Left ventricle myocardium superior (tissue), 1 donor: ENCODE measurements around the gene ESYT2. TPM values are rescaled to one million over a fixed set of nuclear protein-coding genes. Genes with fewer than 3 reads are reported as not detected.
A peak's percentile ranks its signal among the peaks of the same experiment; 100 is the strongest.

ENCODE experiments used
- ATAC-seq: fragments of 200-7000 bp; cut with Tn5 transposase; one replicate; pipeline ENCODE4 v1.9.1; 2020; ENCODE audit warnings: mild to moderate bottlenecking, moderate library complexity
- DNase-seq: peaks from one replicate; pipeline ENCODE4 v3.0.0-alpha.2; 2020
- intact Hi-C: fragments of 100-400 bp; cut with micrococcal nuclease; formaldehyde crosslinking; loops from one replicate; pipeline ENCODE4 v1.11.0; 2022
- total RNA-seq: library from RNA; stranded (reverse); fragmentation: NEBNext Ultra II Directional; extraction: Animal tissue kit (Norgen Biotek cat#: 25700); gene quantifications from one replicate; pipeline ENCODE4 v1.2.1, GENCODE V29; 2021
- donor health status: DM: no; HTN: yes; CAD: no; lungs with severe emphysema.

The ESYT2 gene
- total RNA-seq, 1 donor from 2014 or later: 44.3 TPM

GRCh38 chr7:158757404-158757989 is 71.8 kb downstream of the ESYT2 start:
- intact Hi-C loops: no loop called here
- no peak for ATAC-seq
- DNase-seq: no peak

DNA sequence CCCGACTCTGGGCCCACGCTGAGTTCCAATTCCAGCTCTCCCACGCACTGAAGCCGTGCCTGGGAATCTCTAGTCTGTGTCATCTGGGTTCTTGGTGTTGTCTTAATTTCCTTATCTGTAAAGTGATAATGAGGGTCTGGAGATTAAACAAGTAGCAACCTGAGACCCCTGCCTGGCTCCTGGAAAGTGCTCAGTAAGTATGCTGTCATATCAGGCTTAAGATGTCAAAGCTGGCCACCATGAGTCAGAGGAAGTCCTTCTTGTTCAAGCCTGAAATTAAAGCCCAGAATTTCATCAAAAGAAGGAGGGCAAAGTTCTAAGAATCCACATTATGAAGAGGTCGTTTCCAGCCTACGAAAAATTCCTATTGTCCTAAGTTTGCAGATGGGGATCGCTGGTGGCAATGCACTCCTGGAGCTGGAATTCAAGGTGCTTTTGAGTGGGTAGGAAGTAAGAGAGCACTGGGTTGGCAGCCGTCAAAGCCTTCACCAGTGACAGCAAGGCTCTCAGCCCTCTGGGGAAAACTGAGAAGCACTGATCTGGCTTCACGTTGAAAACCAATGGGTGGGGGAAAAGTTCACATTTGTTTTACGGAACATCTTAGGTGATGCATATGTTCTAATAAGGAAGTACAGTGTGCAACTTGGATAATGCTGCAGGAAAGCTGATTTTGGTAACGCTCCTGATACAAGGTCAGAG is 74.4 kb downstream of the ESYT2 start:
- DNase-seq (no peak), ATAC-seq (no peak)
- intact Hi-C loops: no loop called here

- ATAC-seq (no peak), DNase-seq (no peak)
- intact Hi-C loops: no loop called here
Observed at GRCh38 chr7:158753900-158754299, 75.4 kb downstream of the ESYT2 start.

- intact Hi-C loops: no loop called here
- DNase-seq: no peak
- ATAC-seq: no peak
Observed at GRCh38 chr7:158751751-158752150, 77.6 kb downstream of the ESYT2 start.

DNA sequence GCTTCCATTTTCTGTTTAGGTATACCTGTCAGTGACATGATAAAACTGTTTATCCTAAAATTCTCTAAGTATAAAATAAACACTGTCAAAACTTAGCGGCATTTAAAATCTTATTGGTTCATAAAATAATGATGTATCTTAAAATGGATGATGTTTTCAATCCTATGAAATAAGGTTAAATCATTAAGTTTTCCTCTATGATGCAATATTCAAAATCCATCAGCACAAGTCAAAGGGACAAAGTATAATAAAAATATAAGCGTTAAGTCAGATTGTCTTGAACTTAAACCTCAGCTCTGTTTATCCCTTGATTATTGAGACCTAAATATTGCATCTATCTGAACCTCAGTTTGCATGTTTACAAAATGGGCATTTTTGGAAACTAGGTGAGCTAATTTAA is 78.1 kb downstream of the ESYT2 start:
- intact Hi-C loops: no loop called here
- no peak for DNase-seq
- no peak for ATAC-seq

DNA sequence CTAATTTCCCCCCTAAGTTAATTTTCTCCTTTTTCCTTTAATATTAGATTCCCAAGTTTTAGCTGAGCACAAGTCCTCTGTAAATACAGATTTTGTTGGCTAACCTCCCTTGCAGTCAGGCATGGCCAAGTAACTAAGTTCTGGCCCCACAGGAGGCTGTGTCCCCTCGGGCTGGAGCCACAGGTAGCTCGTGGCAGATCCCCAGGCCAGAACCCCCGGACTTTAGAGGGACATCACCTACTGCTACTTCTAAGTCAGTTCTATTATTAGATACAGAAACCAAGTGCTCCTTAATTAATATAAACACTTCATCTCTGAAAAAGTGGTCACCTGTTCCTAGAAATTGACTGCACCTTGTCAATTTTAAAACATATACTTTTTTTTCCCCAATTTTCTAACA is 78.6 kb downstream of the ESYT2 start:
- no peak for DNase-seq
- intact Hi-C loops: no loop called here
- no peak for ATAC-seq

DNA sequence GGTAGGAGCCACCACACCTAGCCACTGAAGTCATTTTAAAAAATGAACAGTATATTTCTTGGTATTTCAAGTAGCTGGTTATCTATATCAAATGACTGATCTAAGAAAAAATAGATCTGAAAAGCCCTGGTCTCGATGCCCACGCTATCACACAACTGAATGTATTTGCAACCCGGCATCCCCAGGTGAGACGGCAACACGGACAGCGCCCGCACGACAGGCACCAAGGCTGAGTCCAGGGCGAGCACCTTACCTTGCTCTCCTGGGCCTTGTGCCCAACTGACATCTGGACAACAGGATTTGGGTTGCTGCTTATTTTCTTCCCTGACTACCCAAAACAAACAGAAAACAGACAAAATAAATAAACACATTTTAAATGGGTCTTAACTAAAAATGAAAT is 79.9 kb downstream of the ESYT2 start:
- ATAC-seq (no peak), DNase-seq (no peak)
- intact Hi-C loops: no loop called here

DNA sequence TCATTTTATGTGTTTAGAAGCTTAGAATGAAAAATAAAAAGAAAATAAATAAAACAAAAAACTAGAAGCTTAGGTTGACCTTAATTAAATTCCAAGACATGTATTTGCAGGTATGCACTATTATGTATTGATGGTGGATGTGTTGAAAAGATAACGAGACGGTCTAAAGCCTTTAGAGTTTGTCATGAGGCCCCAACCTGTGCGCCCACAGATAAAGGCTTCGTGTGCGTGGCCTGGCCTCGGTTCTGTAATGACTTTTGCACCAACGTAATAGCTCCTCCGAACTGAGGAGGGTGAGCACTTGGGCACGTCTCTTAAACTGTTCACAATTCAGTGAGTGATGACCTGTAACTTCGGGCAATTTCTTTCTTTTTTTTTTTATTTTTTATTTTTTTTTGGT is 81.0 kb downstream of the ESYT2 start:
- DNase-seq: no peak
- intact Hi-C loops: no loop called here
- ATAC-seq: no peak

GRCh38 chr7:158747408-158747807 is 81.9 kb downstream of the ESYT2 start:
- ATAC-seq: no peak
- no peak for DNase-seq
- intact Hi-C loops: no loop called here

- no peak for ATAC-seq
- intact Hi-C loops: no loop called here
Observed at GRCh38 chr7:158746957-158747356, 82.4 kb downstream of the ESYT2 start.

GRCh38 chr7:158745057-158745715 is 84.1 kb downstream of the ESYT2 start:
- ATAC-seq: no peak
- intact Hi-C loops: no loop called here
- DNase-seq: no peak

More at GRCh38 chr7:158746957-158747356, 82.4 kb downstream of the ESYT2 start:
- no peak for DNase-seq

- intact Hi-C loops: no loop called here
- no peak for ATAC-seq
Observed at GRCh38 chr7:158744070-158744469, 85.2 kb downstream of the ESYT2 start.

DNA sequence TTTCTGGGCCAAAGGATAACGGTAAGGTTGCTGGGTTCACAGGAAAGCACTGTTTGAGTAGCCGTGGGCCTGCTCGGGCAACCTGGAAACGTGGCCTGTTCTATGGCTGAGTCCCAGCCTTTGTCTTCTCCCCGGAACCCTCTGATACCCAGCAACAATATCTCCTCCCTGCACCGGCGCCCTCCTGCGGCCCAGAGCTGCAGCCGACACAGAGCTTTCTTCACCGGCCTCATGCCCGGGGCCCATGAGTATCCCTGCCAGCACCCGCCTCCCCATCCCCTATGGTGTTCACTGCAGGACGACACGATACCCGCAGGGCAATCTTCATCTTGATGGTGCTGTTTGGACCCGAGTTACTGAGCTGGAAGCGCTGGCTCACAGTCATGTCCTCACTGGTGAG is 86.1 kb downstream of the ESYT2 start:
- intact Hi-C loops: no loop called here
- ATAC-seq: no peak
- DNase-seq: no peak

More at GRCh38 chr7:158744070-158744469, 85.2 kb downstream of the ESYT2 start:
- no peak for DNase-seq

DNA sequence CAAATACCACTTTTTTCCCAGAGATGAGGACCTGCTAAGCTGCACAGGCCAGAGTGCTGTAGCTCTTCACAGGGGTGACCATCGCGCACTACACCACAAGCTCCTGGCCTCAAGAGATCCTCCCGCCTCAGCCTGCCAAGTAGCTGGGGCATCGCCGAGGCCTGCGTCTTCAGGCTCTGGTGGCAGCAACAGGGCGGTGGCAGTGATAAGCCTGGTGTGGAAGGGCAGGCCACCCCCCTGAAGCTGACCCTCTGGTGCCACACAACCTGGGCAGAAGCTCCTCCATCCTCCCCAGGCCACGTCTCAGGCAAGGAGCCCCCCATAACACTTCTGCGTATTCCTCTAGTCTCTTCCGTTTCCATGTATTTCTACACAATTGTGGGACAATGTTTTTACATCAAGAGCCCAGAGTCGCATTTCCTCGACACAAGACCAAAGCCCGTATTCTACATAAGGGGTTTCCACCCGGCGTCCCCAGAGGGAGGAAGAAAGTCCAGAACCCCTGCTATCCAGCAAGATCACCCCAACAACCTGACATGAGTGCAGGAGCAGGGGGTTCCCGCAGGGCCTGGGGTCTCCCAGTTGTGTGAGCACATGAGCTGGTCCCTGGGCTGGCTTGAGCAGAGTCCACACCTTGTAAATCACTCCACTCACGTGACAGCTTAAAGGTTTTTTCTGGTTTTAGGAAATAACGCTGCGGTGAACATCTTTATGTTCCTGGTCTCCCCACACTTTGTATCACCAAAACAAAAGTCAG is 87.1 kb downstream of the ESYT2 start:
- intact Hi-C loops: no loop called here

DNA sequence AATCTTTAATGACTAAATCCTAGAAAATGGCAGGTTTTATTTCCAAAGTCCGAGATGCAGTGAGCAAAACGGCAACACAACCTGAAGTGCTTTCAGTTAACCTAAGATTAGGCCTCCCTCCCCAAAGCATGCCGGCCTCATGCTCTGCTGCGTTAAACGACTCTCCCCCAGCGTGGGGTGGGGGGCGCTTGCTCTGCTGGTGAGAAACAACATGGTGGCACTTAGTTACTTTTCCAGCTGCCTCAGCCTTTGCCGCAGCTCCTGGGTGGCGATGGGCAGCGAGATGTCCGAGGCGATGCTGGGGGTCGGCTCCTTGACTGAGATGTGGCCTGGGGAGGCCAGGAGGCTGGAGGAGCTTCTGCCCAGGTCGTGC is 88.0 kb downstream of the ESYT2 start:
- ATAC-seq (no peak), DNase-seq (no peak)
- intact Hi-C loops: no loop called here

More for the DNA sequence above, 87.1 kb downstream of the ESYT2 start:
- DNase-seq (no peak), ATAC-seq (no peak)

DNA sequence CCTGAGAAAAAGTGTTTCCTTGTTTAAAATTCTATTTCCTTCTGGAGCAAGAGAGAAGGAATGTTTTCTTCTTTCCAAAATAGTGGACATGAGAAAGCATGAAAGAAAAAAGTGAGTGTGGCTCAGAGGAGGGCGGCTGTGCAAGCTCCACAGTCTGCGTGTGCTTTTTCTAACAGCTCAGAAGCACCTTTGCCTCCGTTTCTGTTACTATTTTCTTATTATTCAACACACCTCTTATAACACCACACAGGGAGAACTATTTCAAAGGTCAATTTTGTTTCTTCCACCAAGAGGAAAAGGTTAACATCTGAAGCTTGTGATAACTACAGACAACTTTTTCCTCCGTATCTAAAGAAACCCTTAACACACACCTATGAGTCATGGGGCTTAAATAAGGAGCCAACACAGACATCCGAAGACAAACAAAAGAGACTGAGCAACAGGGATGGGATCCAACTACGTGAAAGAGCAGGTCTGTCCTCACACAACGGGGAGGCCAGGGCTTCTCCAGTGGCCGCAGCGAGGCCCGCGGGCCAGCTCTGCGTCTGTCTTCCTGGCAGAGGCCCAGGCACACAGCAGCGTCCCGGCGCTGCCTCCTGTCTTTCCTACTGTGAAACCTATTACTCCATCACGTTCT is 88.5 kb downstream of the ESYT2 start:
- ATAC-seq (peak; percentile 45), DNase-seq (no peak)
- intact Hi-C loops: no loop called here

GRCh38 chr7:158740013-158740656 is 89.2 kb downstream of the ESYT2 start:
- DNase-seq (no peak), ATAC-seq (peak; percentile 37)
- intact Hi-C loops: no loop called here

DNA sequence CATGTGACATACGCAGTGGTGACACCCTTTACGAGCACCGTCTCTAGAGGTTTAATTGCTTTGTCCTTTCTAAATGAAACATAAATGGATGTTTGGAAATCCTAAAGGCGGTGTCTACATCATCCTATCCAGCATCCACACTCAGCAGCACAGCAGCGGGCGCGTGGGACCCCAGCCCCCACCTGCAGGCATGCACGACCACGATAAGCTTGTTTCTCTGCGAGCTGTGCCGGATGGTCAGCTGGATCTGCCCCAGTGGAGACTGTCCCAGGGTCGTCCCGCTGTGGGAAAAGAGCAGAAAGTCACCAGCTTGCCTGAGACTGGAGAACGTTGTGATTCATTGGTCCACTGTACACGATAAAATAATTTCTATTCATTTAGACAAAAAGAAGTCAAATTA is 90.5 kb downstream of the ESYT2 start:
- no peak for ATAC-seq
- intact Hi-C loops: no loop called here
- DNase-seq: no peak

DNA sequence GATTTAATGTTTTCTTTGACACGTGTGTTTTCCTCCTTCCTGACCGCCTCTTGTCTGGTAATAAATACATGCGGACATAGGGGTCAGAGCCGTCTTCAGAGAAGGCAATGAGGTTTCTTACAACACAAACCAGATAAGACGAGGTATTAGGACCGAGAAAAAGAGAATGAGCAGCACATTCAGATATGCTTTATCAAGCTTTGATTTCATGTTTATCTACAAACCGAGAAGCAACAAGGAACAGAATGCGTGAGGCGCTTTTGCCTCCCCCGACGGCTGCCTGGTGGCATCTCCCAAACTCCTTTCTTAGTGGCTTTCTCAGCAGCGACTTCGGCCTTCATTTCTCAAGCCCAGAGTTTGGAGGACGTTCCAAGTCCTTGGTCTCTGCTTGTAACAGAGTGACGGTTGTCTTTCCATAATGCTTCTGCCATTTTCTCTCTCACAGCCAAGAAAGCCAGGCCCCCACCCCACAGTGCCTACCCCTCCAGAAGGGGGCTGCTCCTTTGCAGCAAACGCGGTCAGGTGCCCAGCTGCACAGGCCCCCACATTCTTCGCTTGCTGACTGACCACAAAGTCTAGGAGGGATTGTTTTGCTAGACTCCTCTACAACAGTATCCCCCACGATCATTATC is 92.1 kb downstream of the ESYT2 start:
- DNase-seq (no peak), ATAC-seq (no peak)
- intact Hi-C loops: no loop called here
